HG02798 (cell line): ENCODE measurements around the gene USP14.

Experiments used
- ATAC-seq: cut with Tn5 transposase; IDR thresholded peaks from one replicate; pipeline ENCODE4 v1.9.1; 2021; ENCODE audit warnings: mild to moderate bottlenecking; ENCODE audit not compliant: unreplicated experiment, poor library complexity

USP14 gene

GRCh38 chr18:159037-159652, 788 bp downstream of the USP14 start:
- no peak for ATAC-seq

GRCh38 chr18:159933-160332, 1.6 kb downstream of the USP14 start:
- no peak for ATAC-seq

GRCh38 chr18:160831-161570, 2.6 kb downstream of the USP14 start:
- ATAC-seq: no peak

- no peak for ATAC-seq
Observed at GRCh38 chr18:172361-172760, 14.0 kb downstream of the USP14 start.

- ATAC-seq: no peak
Observed at GRCh38 chr18:179499-179898, 21.1 kb downstream of the USP14 start.

- ATAC-seq: no peak
Observed at GRCh38 chr18:181711-182110, 23.4 kb downstream of the USP14 start.

GRCh38 chr18:183769-184168, 25.4 kb downstream of the USP14 start:
- no peak for ATAC-seq

- no peak for ATAC-seq
Observed at GRCh38 chr18:189254-189653, 30.9 kb downstream of the USP14 start.

- no peak for ATAC-seq
Observed at GRCh38 chr18:191725-192124, 33.4 kb downstream of the USP14 start.

- no peak for ATAC-seq
Observed at GRCh38 chr18:192801-193200, 34.4 kb downstream of the USP14 start.

- no peak for ATAC-seq
Observed at GRCh38 chr18:195651-196050, 37.3 kb downstream of the USP14 start.

- no peak for ATAC-seq
Observed at GRCh38 chr18:199214-199613, 40.9 kb downstream of the USP14 start.

GRCh38 chr18:199768-200167, 41.4 kb downstream of the USP14 start:
- no peak for ATAC-seq

GRCh38 chr18:210075-210474, 51.7 kb downstream of the USP14 start:
- no peak for ATAC-seq

- no peak for ATAC-seq
Observed at GRCh38 chr18:210733-211132, 52.4 kb downstream of the USP14 start.

GRCh38 chr18:211582-211981, 53.2 kb downstream of the USP14 start:
- ATAC-seq: no peak

- no peak for ATAC-seq
Observed at GRCh38 chr18:212780-213179, 54.4 kb downstream of the USP14 start.

- no peak for ATAC-seq
Observed at GRCh38 chr18:213505-213904, 55.1 kb downstream of the USP14 start.

- ATAC-seq: no peak
Observed at GRCh38 chr18:213966-214365, 55.6 kb downstream of the USP14 start.

GRCh38 chr18:215448-216010, 57.2 kb downstream of the USP14 start:
- ATAC-seq: no peak

- no peak for ATAC-seq
Observed at GRCh38 chr18:217532-218336, 59.4 kb downstream of the USP14 start.
